WTC11 (cell line): ENCODE results near the gene CNTLN.
"Not testable (repeated sequence)": the region's sequence is repeated elsewhere in the genome, so short reads cannot be mapped to it uniquely, and the experiment has no call there.

Experiments used
- CDX4 ChIP-seq: fragments of 250-450 bp; sonication (Bioruptor Pico); IDR thresholded peaks from 2 replicates; pipeline ENCODE4 v1.9.0; 2021; ENCODE audit warnings: moderate library complexity, mild to moderate bottlenecking, inconsistent platforms, borderline replicate concordance
- CTCF ChIP-seq: fragments of 200-600 bp; IDR thresholded peaks from 2 replicates; pipeline ENCODE4 v1.8.0; 2022; ENCODE audit warnings: antibody characterized with exemption
- E2F4 ChIP-seq: sonication (generic); formaldehyde crosslinking; IDR thresholded peaks from 2 replicates; pipeline ENCODE4 v1.8.1; 2022; ENCODE audit warnings: low read depth, mild to moderate bottlenecking, moderate library complexity, missing genetic modification reagents, borderline replicate concordance
- FOXP1 ChIP-seq: sonication (generic); formaldehyde crosslinking; IDR thresholded peaks from 2 replicates; pipeline ENCODE4 v1.8.0; 2022; ENCODE audit warnings: missing genetic modification reagents, mild to moderate bottlenecking, moderate library complexity, borderline replicate concordance
- FOXP4 ChIP-seq: sonication (generic); formaldehyde crosslinking; IDR thresholded peaks from 2 replicates; pipeline ENCODE4 v1.8.0; 2022; ENCODE audit warnings: mild to moderate bottlenecking, missing genetic modification reagents
- GABPB1 ChIP-seq: sonication (generic); formaldehyde crosslinking; IDR thresholded peaks from 2 replicates; pipeline ENCODE4 v1.8.1; 2023; ENCODE audit warnings: mild to moderate bottlenecking, missing genetic modification reagents
- KAT7 ChIP-seq: sonication (generic); formaldehyde crosslinking; IDR thresholded peaks from 2 replicates; pipeline ENCODE4 v1.8.1; 2023; ENCODE audit warnings: missing genetic modification reagents, mild to moderate bottlenecking, borderline replicate concordance
- RELA ChIP-seq: sonication (generic); formaldehyde crosslinking; IDR thresholded peaks from 2 replicates; pipeline ENCODE4 v1.8.1; 2022; ENCODE audit warnings: missing genetic modification reagents, mild to moderate bottlenecking, borderline replicate concordance
- STAT6 ChIP-seq: sonication (generic); formaldehyde crosslinking; conservative IDR thresholded peaks from 2 replicates; pipeline ENCODE4 v1.8.1; 2023; ENCODE audit warnings: mild to moderate bottlenecking, low read depth, missing genetic modification reagents, moderate library complexity
- ZNF317 ChIP-seq: sonication (generic); formaldehyde crosslinking; IDR thresholded peaks from 2 replicates; pipeline ENCODE4 v1.8.1; 2023; ENCODE audit warnings: low read depth, mild to moderate bottlenecking, moderate library complexity, missing genetic modification reagents, borderline replicate concordance
- ZNF532 ChIP-seq: fragments of 250-450 bp; sonication (Bioruptor Pico); IDR thresholded peaks from 2 replicates; pipeline ENCODE4 v1.9.0; 2021; ENCODE audit warnings: mild to moderate bottlenecking, borderline replicate concordance

GRCh38 chr9:17177496-17177895 lies 42.7 kb downstream of the CNTLN start:
- not testable (repeated sequence) for TF ChIP-seq CTCF; RELA; KAT7 (CRISPR knock-in tag); ZNF317; STAT6 (CRISPR knock-in tag); FOXP1 (CRISPR knock-in tag); E2F4 (CRISPR knock-in tag); CDX4 (CRISPR knock-in tag); GABPB1 (CRISPR knock-in tag); ZNF532; FOXP4 (CRISPR knock-in tag)
